PC-3 (cell line): ENCODE measurements around the gene ANKRD40. TPM values are rescaled to one million over a fixed set of nuclear protein-coding genes. Genes with fewer than 3 reads are reported as not detected.

Source experiments
- ATAC-seq: fragments of 200-7000 bp; cut with Tn5 transposase; 2 replicates; pipeline ENCODE4 v1.9.1; 2020; ENCODE audit warnings: mild to moderate bottlenecking, moderate library complexity
- BruUV-seq: library from RNA; stranded (reverse); fragments of 400-500 nt; replicated peaks from 2 replicates; lab custom pipeline; 2021; lab: Mats Ljungman, UMichigan
- CTCF ChIA-PET: fragments of 300-600 bp; sonication (Branson Sonifier 250); formaldehyde crosslinking; loops from one replicate; lab custom pipeline; 2022; ENCODE audit warnings: antibody characterized with exemption; lab: Charles Lee
- POLR2A ChIA-PET: fragments of 300-600 bp; sonication (Branson Sonifier 250); formaldehyde crosslinking; loops from one replicate; lab custom pipeline; 2022; ENCODE audit warnings: antibody characterized with exemption; ENCODE audit not compliant: unreplicated experiment; lab: Charles Lee
- DNase-seq: peaks from one replicate; pipeline ENCODE4 v3.0.0-alpha.2; 2015
- H2AFZ ChIP-seq: fragments of 300-600 bp; sonication (generic); 2 replicates; pipeline ENCODE4 v1.6.0; 2016; ENCODE audit warnings: antibody characterized with exemption, low read length
- H3F3A ChIP-seq: fragments of 300-600 bp; sonication (generic); one replicate; pipeline ENCODE4 v1.6.0; 2017; ENCODE audit warnings: antibody characterized with exemption, low read length, control low read depth, mild to moderate bottlenecking; ENCODE audit not compliant: unreplicated experiment
- H3K27ac ChIP-seq: fragments of 300-600 bp; sonication (generic); 2 replicates; pipeline ENCODE4 v1.5.1; 2016; ENCODE audit warnings: mild to moderate bottlenecking, low read length
- H3K27me3 ChIP-seq: fragments of 300-600 bp; sonication (generic); 2 replicates; pipeline ENCODE4 v1.6.1; 2016; ENCODE audit warnings: low read length, mixed read lengths
- H3K36me3 ChIP-seq: fragments of 300-600 bp; sonication (generic); 2 replicates; pipeline ENCODE4 v1.6.1; 2016; ENCODE audit warnings: low read depth, mixed run types, low read length, mixed read lengths
- H3K4me1 ChIP-seq: fragments of 300-600 bp; sonication (generic); 2 replicates; pipeline ENCODE4 v1.5.1; 2016; ENCODE audit warnings: low read length; ENCODE audit not compliant: insufficient read depth
- H3K4me2 ChIP-seq: fragments of 300-600 bp; sonication (generic); 2 replicates; pipeline ENCODE4 v1.6.0; 2016; ENCODE audit warnings: low read length
- H3K4me3 ChIP-seq: fragments of 300-600 bp; sonication (generic); 2 replicates; pipeline ENCODE4 v1.5.1; 2016; ENCODE audit warnings: mild to moderate bottlenecking, low read length, mixed read lengths
- H3K79me2 ChIP-seq: fragments of 300-600 bp; sonication (generic); 2 replicates; pipeline ENCODE4 v1.6.1; 2017; ENCODE audit warnings: low read length, mixed read lengths
- H3K9ac ChIP-seq: fragments of 300-600 bp; sonication (generic); 2 replicates; pipeline ENCODE4 v1.6.0; 2016; ENCODE audit warnings: mild to moderate bottlenecking, low read length
- H3K9me2 ChIP-seq: fragments of 300-600 bp; sonication (generic); replicated peaks from 2 replicates; pipeline ENCODE4 v1.6.1; 2016; ENCODE audit warnings: mixed run types, low read length, mixed read lengths
- H3K9me3 ChIP-seq: fragments of 300-600 bp; sonication (generic); 2 replicates; pipeline ENCODE4 v1.6.1; 2016; ENCODE audit warnings: low read length, mixed read lengths
- H4K20me1 ChIP-seq: fragments of 300-600 bp; sonication (generic); 2 replicates; pipeline ENCODE4 v1.6.1; 2016; ENCODE audit warnings: low read length, mixed read lengths
- CTCF ChIP-seq: fragments of 300-600 bp; sonication (generic); conservative IDR thresholded peaks from 2 replicates; pipeline ENCODE4 v1.5.1; 2017; ENCODE audit warnings: antibody characterized with exemption, low read depth, mild to moderate bottlenecking, low read length
- EZH2 ChIP-seq: fragments of 300-600 bp; sonication (generic); IDR thresholded peaks from one replicate; pipeline ENCODE4 v1.6.1; 2017; ENCODE audit warnings: antibody characterized with exemption, mild to moderate bottlenecking, low read length; ENCODE audit not compliant: unreplicated experiment
- EZH2phosphoT487 ChIP-seq: fragments of 300-600 bp; sonication (generic); IDR thresholded peaks from 2 replicates; pipeline ENCODE4 v1.6.1; 2018; ENCODE audit warnings: mild to moderate bottlenecking, antibody characterized with exemption, low read length, borderline replicate concordance
- intact Hi-C: fragments of 100-400 bp; cut with micrococcal nuclease; formaldehyde crosslinking; loops from 2 replicates; pipeline ENCODE4 v1.9.0; 2023
- total RNA-seq: library from RNA; depleted of rRNA; stranded (reverse); fragments of >200 nt; gene quantifications from 2 replicates; pipeline ENCODE4 v1.2.3, GENCODE V29; 2014

ANKRD40 gene
- total RNA-seq, 1 experiment from 2014 or later = 44.2 TPM

- no peak overlapping the region for H3K4me2 ChIP-seq
- H3K27ac ChIP-seq = no peak overlapping the region
- ATAC-seq (no peak), DNase-seq (no peak)
- H3K9ac ChIP-seq = no peak overlapping the region
- no TSS peak for BruUV-seq
- CTCF ChIA-PET = no interaction called here
- no peak overlapping the region for H2AFZ ChIP-seq
- H4K20me1 ChIP-seq = peaks cover 8% of the 10 kb centered on the region
- no peaks in the 10 kb centered on the region for H3K36me3 ChIP-seq
- peaks cover 16% of the 10 kb centered on the region for H3K79me2 ChIP-seq
- H3K27me3 ChIP-seq = no peaks in the 10 kb centered on the region
- H3K4me1 ChIP-seq = peaks cover 4% of the 10 kb centered on the region
- intact Hi-C loops = no loop called here
- POLR2A ChIA-PET = no interaction called here
- no peak overlapping the region for H3K4me3 ChIP-seq
- H3F3A ChIP-seq = no peaks in the 10 kb centered on the region
- no peaks in the 10 kb centered on the region for H3K9me2 ChIP-seq
- no peak for TF ChIP-seq CTCF
- TF ChIP-seq EZH2phosphoT487 = no peak
- TF ChIP-seq EZH2 = no peak
- H3K9me3 ChIP-seq = no peaks in the 10 kb centered on the region
Measured at GRCh38 chr17:50715471-50715870, 7.8 kb upstream of the ANKRD40 start.

- DNase-seq (no peak), ATAC-seq (no peak)
- no peak overlapping the region for H2AFZ ChIP-seq
- H3K9me3 ChIP-seq = no peaks in the 10 kb centered on the region
- no peak for TF ChIP-seq CTCF
- TF ChIP-seq EZH2 = no peak
- TF ChIP-seq EZH2phosphoT487 = no peak
- intact Hi-C loops = no loop called here
- POLR2A ChIA-PET = no interaction called here
- no peaks in the 10 kb centered on the region for H3K9me2 ChIP-seq
- H3K4me1 ChIP-seq = peaks cover 14% of the 10 kb centered on the region
- no peak overlapping the region for H3K4me3 ChIP-seq
- peaks cover 17% of the 10 kb centered on the region for H3K79me2 ChIP-seq
- CTCF ChIA-PET = no interaction called here
- no peak overlapping the region for H3K9ac ChIP-seq
- H4K20me1 ChIP-seq = no peaks in the 10 kb centered on the region
- no peaks in the 10 kb centered on the region for H3F3A ChIP-seq
- no TSS peak for BruUV-seq
- H3K36me3 ChIP-seq = no peaks in the 10 kb centered on the region
- H3K4me2 ChIP-seq = no peak overlapping the region
- no peak overlapping the region for H3K27ac ChIP-seq
- H3K27me3 ChIP-seq = no peaks in the 10 kb centered on the region
Measured at GRCh38 chr17:50712641-50713040, 4.9 kb upstream of the ANKRD40 start.

GRCh38 chr17:50710650-50711049 lies 2.9 kb upstream of the ANKRD40 start:
- BruUV-seq = no TSS peak
- Histone ChIP-seq H3K27ac (no peak overlapping the region), H3K9me3 (no peaks in the 10 kb centered on the region), H3K9ac (no peak overlapping the region), H3K4me3 (no peak overlapping the region), H3K9me2 (no peaks in the 10 kb centered on the region), H3K4me2 (no peak overlapping the region), H3F3A (no peaks in the 10 kb centered on the region), H3K4me1 (peaks cover 17% of the 10 kb centered on the region), H3K36me3 (no peaks in the 10 kb centered on the region), H4K20me1 (no peaks in the 10 kb centered on the region), H3K79me2 (peaks cover 35% of the 10 kb centered on the region), H2AFZ (no peak overlapping the region), H3K27me3 (no peaks in the 10 kb centered on the region)
- DNase-seq = no peak
- ATAC-seq = no peak
- POLR2A ChIA-PET = no interaction called here
- intact Hi-C loops = no loop called here
- CTCF ChIA-PET = no interaction called here
- no peak for TF ChIP-seq CTCF
- TF ChIP-seq EZH2phosphoT487 = no peak
- TF ChIP-seq EZH2 = no peak
